ENCODE results near the gene ZNF507. TPM values are rescaled to one million over a fixed set of nuclear protein-coding genes. Genes with fewer than 3 reads are reported as not detected.

ZNF507 gene
- total RNA-seq, 1 donor from 2014 or later: 14.7 TPM

DNA sequence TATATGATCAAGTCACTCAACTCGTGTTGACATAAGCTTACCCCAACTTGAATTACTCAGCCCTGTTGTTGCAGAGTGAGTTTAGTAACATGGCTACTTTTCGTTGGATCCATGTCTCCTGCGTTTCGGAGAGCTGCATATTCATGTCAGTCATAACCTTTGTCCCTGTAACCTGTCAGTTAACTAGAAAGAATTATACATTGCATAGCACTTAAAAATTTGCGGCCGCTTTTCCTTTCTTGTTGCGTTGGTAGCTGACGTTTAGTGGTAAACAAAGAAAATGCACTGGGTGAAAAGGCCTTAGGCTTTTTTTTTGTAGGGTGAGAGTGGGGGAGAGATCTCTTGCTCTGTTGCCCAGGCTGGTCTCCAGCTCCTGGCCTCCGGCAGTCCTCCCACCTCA lies 14.2 kb downstream of the ZNF507 start:
- FAIRE-seq: no peak
- Histone ChIP-seq H3K4me2 (ENCODE audit: low read length) (no peak overlapping the region), H3K9ac (ENCODE audit: low read length) (no peak overlapping the region), H3K36me3 (ENCODE audit: insufficient read depth, low read length) (peaks cover 43% of the 10 kb centered on the region), H3K4me1 (ENCODE audit: insufficient read depth, low read length) (no peaks in the 10 kb centered on the region), H2AFZ (ENCODE audit: low read depth, low read length) (no peak overlapping the region), H3K79me2 (ENCODE audit: insufficient read depth, low read length) (peaks cover 20% of the 10 kb centered on the region), H3K27me3 (ENCODE audit: insufficient read depth, low read length) (no peaks in the 10 kb centered on the region), H3K4me3 (ENCODE audit: insufficient read depth, low read depth, low read length) (no peak overlapping the region), H3K27ac (ENCODE audit: low read depth, low read length) (no peak overlapping the region), H4K20me1 (ENCODE audit: insufficient read depth, low read length) (peaks cover 61% of the 10 kb centered on the region), H3K9me3 (ENCODE audit: insufficient read depth, low read depth, low read length) (no peaks in the 10 kb centered on the region)
- H3K27me3 Mint-ChIP-seq (ENCODE audit: low read depth, unreplicated experiment): no peaks in the 10 kb centered on the region
- H3K9me3 Mint-ChIP-seq (ENCODE audit: unreplicated experiment): no peaks in the 10 kb centered on the region
- H3K27ac Mint-ChIP-seq (ENCODE audit: unreplicated experiment): no peak overlapping the region
- no peak for DNase-seq (ENCODE audit: low read depth)
- no peak for TF ChIP-seq EZH2 (IDR thresholded peaks at IDR 0.05; ENCODE audit: insufficient read depth, low read length)
- peaks cover 14% of the 10 kb centered on the region for H3K36me3 Mint-ChIP-seq (ENCODE audit: low read depth, unreplicated experiment)
- H3K4me3 Mint-ChIP-seq (ENCODE audit: unreplicated experiment): no peak overlapping the region
- H3K4me1 Mint-ChIP-seq (ENCODE audit: low read depth, unreplicated experiment): peaks cover 3% of the 10 kb centered on the region

GRCh38 chr19:32361574-32362317 lies 16.3 kb downstream of the ZNF507 start:
- Mint-ChIP-seq H3K4me1 (ENCODE audit: low read depth, unreplicated experiment) (peaks cover 3% of the 10 kb centered on the region), H3K36me3 (ENCODE audit: low read depth, unreplicated experiment) (peaks cover 3% of the 10 kb centered on the region), H3K9me3 (ENCODE audit: unreplicated experiment) (no peaks in the 10 kb centered on the region), H3K27me3 (ENCODE audit: low read depth, unreplicated experiment) (no peaks in the 10 kb centered on the region), H3K4me3 (ENCODE audit: unreplicated experiment) (no peak overlapping the region), H3K27ac (ENCODE audit: unreplicated experiment) (no peak overlapping the region)
- TF ChIP-seq EZH2 (IDR thresholded peaks at IDR 0.05; ENCODE audit: insufficient read depth, low read length): no peak
- TF ChIP-seq, protein P1, sequence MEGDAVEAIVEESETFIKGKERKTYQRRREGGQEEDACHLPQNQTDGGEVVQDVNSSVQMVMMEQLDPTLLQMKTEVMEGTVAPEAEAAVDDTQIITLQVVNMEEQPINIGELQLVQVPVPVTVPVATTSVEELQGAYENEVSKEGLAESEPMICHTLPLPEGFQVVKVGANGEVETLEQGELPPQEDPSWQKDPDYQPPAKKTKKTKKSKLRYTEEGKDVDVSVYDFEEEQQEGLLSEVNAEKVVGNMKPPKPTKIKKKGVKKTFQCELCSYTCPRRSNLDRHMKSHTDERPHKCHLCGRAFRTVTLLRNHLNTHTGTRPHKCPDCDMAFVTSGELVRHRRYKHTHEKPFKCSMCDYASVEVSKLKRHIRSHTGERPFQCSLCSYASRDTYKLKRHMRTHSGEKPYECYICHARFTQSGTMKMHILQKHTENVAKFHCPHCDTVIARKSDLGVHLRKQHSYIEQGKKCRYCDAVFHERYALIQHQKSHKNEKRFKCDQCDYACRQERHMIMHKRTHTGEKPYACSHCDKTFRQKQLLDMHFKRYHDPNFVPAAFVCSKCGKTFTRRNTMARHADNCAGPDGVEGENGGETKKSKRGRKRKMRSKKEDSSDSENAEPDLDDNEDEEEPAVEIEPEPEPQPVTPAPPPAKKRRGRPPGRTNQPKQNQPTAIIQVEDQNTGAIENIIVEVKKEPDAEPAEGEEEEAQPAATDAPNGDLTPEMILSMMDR (IDR thresholded peaks at IDR 0.05; ENCODE audit: insufficient read depth, low read depth, low read length): no peak
- DNase-seq (ENCODE audit: low read depth) (no peak), FAIRE-seq (no peak)
- Histone ChIP-seq H3K4me2 (ENCODE audit: low read length) (no peak overlapping the region), H3K27me3 (ENCODE audit: insufficient read depth, low read length) (no peaks in the 10 kb centered on the region), H3K36me3 (ENCODE audit: insufficient read depth, low read length) (peaks cover 33% of the 10 kb centered on the region), H3K27ac (ENCODE audit: low read depth, low read length) (no peak overlapping the region), H2AFZ (ENCODE audit: low read depth, low read length) (no peak overlapping the region), H3K4me1 (ENCODE audit: insufficient read depth, low read length) (no peaks in the 10 kb centered on the region), H3K79me2 (ENCODE audit: insufficient read depth, low read length) (peaks cover 35% of the 10 kb centered on the region), H4K20me1 (ENCODE audit: insufficient read depth, low read length) (peaks cover 56% of the 10 kb centered on the region), H3K9ac (ENCODE audit: low read length) (no peak overlapping the region), H3K9me3 (ENCODE audit: insufficient read depth, low read depth, low read length) (no peaks in the 10 kb centered on the region), H3K4me3 (ENCODE audit: insufficient read depth, low read depth, low read length) (no peak overlapping the region)

GRCh38 chr19:32362318-32362691 lies 16.9 kb downstream of the ZNF507 start:
- no peak for TF ChIP-seq EZH2 (IDR thresholded peaks at IDR 0.05; ENCODE audit: insufficient read depth, low read length)
- TF ChIP-seq, protein P1 (IDR thresholded peaks at IDR 0.05; ENCODE audit: insufficient read depth, low read depth, low read length): no peak
- Histone ChIP-seq H3K4me2 (ENCODE audit: low read length) (no peak overlapping the region), H2AFZ (ENCODE audit: low read depth, low read length) (no peak overlapping the region), H3K79me2 (ENCODE audit: insufficient read depth, low read length) (peaks cover 39% of the 10 kb centered on the region), H3K27me3 (ENCODE audit: insufficient read depth, low read length) (no peaks in the 10 kb centered on the region), H3K4me3 (ENCODE audit: insufficient read depth, low read depth, low read length) (no peak overlapping the region), H3K27ac (ENCODE audit: low read depth, low read length) (no peak overlapping the region), H3K36me3 (ENCODE audit: insufficient read depth, low read length) (peaks cover 29% of the 10 kb centered on the region), H3K9ac (ENCODE audit: low read length) (no peak overlapping the region), H3K9me3 (ENCODE audit: insufficient read depth, low read depth, low read length) (no peaks in the 10 kb centered on the region), H3K4me1 (ENCODE audit: insufficient read depth, low read length) (no peaks in the 10 kb centered on the region), H4K20me1 (ENCODE audit: insufficient read depth, low read length) (peaks cover 58% of the 10 kb centered on the region)
- Mint-ChIP-seq H3K4me1 (ENCODE audit: low read depth, unreplicated experiment) (peaks cover 5% of the 10 kb centered on the region), H3K27me3 (ENCODE audit: low read depth, unreplicated experiment) (no peaks in the 10 kb centered on the region), H3K4me3 (ENCODE audit: unreplicated experiment) (no peak overlapping the region), H3K36me3 (ENCODE audit: low read depth, unreplicated experiment) (peaks cover 7% of the 10 kb centered on the region), H3K9me3 (ENCODE audit: unreplicated experiment) (no peaks in the 10 kb centered on the region), H3K27ac (ENCODE audit: unreplicated experiment) (no peak overlapping the region)
- DNase-seq (ENCODE audit: low read depth) (no peak), FAIRE-seq (no peak)

Measured in astrocyte (in vitro differentiated cells and primary cell).